GM19025 (cell line): Measurements from ENCODE around the gene VPS33B.
"Not testable (repeated sequence)": the region's sequence is repeated elsewhere in the genome, so short reads cannot be mapped to it uniquely, and the experiment has no call there.

Experiments used
- ATAC-seq: cut with Tn5 transposase; IDR thresholded peaks from one replicate; pipeline ENCODE4 v1.9.1; 2021; ENCODE audit warnings: mild to moderate bottlenecking, low read depth, moderate library complexity; ENCODE audit not compliant: unreplicated experiment

The VPS33B gene

DNA sequence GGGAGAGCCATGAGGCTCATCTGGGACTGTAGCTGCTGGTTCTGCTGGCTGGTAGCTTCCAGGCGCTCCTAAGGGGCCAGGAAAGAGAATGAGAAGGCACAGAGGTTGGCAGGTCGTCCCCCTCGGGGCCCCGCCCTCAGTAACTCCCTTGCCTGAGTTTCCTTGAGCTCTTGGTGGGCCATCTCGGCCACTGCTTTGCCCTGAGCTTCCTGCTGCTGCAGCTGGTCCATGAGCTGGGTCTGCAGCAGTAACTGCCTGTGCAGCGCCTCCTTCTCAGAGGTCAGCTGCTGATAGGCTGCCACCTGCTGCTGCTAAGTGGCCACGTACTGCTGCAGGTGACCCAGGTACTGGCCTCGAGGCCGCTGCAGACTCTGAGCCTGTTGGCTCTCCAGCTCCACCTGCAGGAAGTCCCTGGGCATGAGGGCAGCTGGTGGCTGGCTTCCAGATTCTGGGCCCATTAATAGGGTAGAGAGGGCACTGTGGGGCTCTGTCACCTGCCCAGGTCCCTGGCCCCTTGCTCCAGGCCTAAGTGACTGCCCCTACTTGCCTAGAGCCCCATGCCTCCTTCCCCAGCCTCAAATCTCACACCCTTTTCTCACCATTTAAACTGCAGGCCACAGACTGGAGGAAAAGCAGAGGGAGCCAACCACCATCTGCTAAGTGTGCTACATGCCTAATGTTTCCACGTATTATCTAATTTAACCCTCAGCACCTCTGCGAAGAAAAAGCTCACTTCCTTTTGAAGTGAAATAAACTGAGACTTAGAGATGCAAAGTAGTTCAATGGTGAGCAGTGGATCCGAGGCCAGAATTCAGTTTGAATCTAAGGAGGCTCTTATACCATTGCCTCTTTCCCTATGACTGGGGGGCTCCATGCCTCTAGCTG is 10.8 kb upstream of the VPS33B start:
- no peak for ATAC-seq

DNA sequence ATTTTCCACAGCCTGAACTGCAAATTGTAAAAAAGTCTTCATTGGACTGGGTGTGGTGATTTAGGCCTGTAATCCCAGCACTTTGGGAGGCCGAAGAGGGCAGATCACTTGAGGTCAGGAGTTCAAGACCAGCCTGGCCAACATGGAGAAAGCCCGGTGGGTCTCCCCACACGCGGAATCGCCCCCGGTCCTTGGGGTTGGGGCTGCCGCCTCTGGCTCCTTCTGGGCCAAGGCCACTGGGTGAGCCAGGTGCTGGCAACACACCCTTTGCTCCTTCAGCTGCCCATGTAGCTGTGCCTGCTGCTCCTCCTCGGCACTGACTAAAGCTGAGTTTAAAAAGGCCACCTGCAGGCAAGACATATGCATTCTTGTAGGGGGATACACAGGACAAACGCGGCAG is 9.4 kb upstream of the VPS33B start:
- no peak for ATAC-seq

DNA sequence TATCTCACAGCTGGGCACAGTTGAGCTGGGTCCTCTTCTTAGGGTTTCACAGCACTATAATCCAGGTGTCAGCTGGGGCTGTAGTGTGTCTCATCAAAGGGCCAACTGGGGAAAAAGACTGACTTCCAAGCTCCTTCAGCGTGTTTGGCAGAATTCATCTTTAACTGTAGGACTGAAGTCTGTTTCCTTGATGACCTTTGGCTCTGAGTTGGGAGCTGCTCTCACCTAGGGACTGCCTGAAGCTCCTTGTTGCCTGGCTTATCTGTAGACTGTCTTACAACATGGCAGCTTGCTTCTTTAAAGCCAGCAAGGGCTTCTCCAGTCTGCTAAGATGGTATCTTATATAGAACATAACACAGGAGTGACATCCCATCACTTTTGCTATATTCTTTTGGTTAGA is 5.3 kb upstream of the VPS33B start:
- ATAC-seq, result no peak

DNA sequence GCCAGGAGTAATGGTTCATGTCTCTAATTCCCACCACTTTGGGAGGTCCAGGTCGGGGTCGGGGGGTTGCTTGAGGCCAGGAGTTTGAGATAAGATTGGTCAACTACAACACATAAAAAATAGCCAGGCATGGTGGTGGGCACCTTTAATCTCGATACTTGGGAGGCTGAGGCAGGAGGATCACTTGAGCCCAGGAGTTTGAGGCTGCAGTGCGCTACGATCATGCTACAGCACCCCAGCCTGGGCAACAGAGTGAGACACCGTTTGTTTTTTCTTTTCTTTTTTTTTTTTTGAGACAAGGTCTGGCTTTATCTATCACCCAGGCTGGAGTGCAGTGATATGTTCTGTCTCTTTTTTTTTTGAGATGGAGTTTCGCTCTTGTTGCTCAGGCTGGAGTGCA is 1.3 kb upstream of the VPS33B start:
- no peak for ATAC-seq

DNA sequence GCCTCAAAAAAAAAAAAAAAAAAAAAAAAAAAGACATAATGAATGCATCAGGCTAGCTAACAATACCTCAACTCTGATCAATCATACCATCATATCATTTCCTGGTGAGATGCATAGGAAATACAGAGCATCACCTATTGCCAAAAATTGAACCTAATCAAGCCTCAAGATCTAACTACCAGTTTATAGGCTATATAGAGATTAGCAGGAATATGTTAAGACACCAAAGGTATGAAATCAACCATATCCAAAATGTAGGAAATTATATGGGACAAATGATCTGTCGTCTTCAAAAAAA is 387 bp upstream of the VPS33B start:
- no peak for ATAC-seq

DNA sequence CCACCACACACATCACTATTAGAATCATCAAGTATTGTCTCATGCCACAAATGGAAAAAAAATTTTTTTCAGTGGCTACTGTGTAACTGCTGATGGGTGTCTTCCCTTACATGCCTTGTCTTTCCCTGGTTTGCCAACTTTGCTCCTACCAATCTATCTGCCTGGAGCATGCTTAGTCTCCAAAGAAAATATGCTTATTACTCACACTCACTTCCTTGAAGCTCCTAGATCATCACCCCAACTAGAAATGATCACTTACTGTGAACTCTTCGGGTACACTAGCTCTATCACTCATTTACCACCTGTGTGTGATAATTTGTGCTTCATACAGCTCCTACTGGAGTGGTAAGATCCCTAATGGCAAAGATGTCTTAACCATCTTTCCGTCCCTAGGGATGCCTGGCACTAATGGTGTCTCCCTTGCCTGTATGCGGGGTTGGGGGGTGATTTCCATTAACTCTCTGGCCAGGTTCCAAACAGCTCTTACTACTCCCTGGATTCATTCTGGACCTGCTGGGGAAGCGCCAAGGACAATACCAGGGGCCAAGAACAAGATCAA is 799 bp downstream of the VPS33B start:
- ATAC-seq, result no peak

DNA sequence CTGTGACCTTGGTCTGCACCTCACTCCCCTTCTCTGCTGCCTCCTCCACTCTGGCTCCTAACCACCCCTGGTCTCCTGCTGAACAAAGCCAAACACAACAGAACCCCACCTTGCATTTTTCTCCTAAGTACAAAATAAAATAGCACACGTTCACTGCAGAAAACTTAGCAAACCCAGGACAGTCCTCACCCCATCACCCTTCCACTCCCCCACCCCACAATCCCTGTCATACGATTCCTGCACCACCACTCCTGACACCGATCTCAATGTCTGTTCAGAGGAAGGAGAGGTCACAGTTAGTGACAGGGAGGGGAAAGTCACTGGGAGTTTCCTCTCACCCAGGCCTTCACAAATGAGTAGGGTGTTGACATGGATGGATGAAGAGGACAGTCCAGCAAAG is 4.2 kb downstream of the VPS33B start:
- no peak for ATAC-seq

DNA sequence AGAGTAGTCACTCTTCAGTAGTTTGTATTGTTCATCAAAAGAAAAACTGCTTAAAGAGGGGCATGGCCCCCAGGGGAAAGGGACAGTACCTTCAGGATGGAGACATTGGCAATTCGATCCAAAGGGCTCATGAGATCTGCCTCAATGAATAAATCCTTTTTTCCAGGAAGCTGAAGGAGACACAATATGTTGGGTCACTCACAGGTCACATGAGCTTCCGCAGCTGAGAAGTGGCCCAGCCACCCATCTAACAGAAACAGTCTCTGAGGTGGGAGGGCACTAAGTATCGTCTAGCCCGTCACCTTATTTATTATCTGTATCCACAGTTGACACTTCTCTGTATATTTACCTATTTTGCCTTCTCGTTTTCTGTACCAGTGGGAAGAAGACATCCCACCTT is 4.7 kb downstream of the VPS33B start:
- no peak for ATAC-seq

DNA sequence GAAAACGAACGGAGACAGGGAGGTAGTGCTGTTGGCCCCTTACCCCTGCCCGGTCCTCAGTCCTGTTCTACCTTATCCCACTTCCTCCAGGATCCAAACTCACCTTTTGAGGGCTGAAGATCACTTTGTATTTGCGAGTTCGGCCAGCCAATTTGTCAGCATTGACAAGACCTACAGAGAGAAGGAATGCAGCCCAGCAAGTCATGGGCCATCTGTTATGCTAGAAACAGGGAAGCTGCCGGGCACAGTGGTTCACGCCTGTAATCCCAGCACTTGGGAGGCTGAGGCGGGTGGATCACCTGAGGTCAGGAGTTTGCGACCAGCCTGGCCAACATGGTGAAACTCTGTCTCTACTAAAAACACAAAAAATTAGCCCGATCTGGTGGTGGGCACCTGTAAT is 8.7 kb downstream of the VPS33B start:
- ATAC-seq, result not testable (repeated sequence)

DNA sequence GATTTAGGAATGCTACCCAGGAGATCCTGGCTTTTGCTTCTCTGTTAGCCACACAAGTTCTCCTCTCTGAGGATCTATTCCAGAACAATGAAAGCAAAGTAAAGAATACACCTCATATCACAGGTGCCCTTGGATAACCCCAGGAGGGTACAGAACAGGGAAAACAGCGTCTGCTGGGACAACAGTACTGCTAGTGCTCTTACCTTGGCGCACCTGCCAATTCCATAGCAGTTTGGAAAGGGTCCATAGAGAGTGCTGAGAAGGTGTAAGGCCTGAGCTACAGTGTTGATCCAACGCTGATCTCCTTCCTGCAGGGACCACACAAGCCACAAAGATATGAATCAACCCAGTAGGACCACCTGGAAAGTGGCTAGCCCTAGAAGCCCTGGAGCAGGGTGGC is 15.1 kb downstream of the VPS33B start:
- ATAC-seq, result no peak

DNA sequence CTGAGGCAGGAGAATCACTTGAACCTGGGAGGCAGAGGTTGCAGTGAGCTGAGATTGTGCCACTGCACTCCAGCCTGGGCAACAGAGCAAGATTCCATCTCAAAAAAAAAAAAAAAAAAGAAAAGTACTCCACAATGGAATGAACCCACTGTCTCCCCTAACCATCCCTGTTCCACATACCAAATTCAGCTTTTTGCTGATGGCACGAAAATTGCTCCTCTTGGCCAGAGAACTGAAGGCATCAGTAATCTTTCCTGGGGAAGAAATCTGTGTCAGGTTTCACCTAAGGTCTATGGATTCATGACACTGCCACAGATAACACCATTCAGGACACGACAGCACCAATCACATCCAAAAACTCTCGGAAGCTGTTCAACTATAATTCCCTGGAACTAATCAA is 21.2 kb downstream of the VPS33B start:
- ATAC-seq, result no peak

DNA sequence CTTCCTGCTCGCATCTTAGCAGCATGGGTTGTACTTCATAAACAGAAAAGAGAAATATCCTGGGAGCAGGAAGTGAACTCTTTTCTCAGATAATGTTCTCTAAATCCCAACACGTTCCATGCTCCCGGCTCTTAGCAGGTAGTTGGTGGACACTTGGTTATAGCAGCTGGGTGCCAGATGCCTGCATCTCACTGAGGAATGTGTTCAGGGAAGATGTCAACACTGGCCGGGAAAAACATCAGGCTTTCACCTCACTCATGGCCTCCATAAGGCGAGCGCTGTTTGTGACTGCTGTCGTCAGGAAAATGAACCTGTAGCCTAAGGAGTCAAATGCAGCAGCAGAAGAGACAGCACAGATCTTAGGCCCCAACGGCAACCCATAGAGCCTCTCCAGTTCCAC is 23.7 kb downstream of the VPS33B start:
- ATAC-seq, result no peak

DNA sequence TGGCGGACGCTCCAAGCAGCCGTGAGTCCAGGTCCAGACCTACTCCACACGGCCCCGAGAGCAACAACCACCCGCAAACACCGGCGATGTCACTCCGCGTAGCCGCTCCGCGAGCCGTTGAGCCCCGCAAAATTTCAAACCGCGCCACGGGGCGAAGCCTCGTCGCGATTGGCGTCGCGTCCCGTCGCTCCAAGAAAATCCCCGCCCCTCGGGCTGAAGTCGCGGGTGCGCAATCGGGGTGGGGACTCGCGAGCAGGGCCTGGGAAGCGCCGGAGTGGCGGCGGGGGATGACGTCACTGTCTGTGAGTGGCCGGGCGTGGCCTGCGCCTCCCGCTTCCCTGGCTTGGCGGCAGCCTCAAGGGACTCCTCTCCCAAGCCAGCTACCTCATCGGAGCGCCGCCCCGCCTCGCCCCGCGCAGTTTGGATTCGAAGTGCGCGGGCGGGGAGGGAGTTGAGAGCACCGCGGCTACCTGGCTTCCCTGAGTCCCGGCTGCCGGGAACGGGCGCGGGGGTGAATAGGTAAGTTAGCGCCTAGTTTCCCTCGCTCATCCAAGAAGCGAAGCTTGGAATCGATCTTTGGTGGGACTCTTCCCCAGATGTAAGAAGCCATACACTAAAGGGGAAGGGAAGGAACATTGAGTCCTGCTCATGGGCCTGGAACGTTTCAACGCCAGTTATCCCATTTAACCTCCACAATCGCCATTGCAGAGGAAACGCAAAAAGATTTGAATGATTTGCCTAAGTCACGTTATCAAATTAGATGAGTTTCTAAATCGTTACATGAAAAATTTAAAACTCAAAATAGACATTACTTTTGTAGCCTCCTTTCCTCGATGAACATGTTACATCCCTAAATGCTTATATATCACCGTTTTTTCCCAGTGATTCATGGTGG is 27.7 kb downstream of the VPS33B start, which contains the start of gene PRC1:
PRC1 (minus strand) TSS at position 119 of the 895 bp plus-strand sequence; CDS start at position 1, 118 bp downstream.
- ATAC-seq, result peak; percentile 94

DNA sequence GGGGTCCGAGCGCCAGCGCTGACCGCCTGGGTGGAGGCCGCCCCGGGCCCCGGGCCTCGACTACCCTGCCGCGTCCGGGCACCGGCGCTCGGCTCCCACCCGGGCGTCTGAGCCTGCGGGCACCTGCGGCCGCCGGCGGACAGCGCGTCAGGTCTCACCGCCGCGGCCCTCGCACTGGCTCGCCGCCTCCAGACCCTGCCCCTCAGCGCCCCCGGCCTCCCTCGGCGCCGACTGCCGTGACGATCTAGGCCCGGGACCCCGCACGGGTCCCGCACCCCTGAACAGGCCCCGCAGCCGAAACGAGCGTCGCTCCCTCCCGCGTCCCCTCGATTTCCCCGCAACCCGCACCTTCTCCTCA is 28.4 kb downstream of the VPS33B start:
- peak; percentile 7 for ATAC-seq

DNA sequence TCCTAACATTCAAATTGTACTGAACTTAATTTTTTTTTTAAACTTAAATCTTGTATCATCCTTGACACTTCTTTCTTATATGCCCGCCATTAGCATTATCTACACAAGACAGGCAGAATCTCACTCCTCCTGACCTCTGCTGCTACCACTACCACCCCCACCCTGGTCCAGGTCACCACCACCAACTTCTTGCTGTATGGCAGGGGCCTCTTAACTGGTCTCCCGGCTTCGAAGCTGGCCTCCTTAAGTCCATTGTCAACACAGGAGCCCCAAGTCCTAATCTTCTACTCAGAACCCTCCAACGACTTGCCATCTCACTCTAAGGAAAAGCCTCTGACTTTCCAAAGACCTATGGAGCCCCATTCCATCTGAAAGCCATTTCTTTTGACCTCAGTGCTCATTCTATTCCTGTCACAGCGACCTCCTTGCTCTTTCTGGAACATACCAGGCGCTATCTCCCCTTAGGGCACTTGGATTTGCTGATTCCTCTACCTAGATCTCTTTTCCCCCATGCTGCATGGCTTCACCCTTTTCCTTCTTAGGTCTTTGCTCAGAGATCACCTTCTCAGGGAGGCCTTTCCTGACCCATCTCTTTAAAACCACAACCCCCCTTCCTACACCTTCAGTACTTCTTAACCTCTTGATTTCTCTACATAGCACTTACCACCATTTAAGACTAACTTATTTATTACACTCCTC is 30.7 kb downstream of the VPS33B start:
- no peak for ATAC-seq

DNA sequence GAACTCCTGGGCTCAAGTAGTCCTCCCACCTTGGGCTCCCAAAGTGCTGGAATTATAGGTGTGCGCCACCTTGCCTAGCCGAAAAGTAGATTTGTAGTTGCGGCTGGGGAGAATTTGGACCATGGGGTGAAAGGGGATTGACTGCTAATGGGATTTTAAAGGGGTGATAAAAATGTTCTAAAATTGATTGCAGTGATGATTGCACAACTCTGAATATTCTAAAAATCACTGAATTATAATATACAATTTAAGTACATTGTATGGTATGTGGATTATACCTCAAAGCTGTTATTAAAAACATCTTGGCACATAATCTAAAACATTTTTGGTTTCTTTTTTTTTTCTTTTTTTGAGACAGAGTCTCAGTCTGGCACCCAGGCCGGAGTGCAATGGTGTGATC is 31.9 kb downstream of the VPS33B start:
- no peak for ATAC-seq

DNA sequence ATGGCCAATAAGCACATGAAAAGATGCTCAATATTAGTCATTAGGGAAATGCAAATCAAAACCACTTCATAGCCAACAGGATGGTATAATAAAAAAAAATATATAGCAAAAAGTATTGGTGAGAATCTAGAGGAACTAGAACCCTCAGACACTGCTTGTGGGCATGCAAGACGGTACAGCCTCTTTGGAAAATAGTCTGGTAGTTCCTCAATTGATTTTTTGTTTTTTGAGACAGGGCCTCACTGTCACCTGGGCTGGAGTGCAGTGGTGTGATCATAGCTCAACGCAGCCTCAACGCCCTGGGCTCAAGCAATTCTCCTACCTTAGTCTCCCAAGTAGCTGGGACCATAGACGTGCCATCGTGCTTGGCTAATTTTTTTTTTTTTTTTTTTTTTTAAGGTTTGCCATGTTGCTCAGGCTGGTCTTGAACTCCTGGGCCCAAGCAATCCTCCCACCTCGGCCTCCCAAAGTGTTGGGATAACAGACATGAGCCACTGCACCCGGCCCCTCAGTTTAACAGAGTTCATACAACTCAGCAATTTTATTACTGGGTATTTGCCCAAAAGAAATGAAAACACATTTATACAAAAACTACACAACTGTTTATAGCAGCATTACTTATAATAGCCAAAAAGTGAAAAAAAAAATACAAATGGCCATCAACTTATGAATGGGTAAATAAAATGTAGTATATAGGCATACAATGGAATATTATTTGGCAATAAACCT is 33.2 kb downstream of the VPS33B start:
- ATAC-seq, result no peak

DNA sequence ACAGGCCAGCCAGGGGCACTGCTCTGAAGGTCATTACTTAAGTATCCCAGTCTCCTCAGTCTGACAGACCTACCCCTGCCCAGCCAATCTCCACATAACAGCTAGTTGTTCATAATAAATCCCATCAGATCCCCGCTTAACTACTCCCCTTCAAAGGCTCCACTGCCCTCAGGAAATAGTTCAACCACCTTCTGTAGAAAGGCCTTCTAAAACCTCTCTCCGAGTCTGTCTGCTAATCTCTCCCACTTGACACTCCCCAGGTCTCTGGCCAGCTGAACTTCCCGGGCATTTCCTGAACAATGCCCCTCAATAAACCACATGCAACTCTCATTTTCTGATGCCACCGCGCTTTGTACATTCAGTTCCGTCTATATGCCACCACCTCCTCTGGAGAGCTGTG is 34.1 kb downstream of the VPS33B start:
- ATAC-seq, result no peak

DNA sequence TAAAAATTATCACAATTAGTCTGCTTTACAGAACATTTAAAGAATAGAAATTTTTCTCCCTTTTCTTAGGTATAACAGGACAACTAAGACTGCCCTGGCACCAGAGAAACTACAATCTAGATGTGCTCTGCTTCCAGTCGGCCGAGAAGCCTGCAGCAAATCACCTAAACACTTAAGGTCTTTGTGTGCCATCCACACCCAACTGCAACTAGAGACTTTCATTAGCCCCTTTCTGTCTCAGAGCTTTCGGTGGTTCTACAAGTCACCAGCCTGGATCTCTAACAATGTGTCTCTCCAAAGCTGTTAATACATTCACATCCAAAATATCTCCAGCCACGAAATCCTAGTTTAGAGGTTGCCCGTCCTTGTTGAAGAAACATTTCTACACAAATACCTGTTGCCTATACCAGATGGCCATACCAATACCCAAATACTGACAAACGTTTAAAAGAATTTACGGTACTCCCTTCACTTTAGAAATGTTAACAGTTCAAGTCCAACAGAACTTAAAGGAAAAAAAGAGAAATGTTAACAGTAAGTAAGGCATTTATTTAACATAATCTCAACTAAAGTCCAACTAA is 34.7 kb downstream of the VPS33B start:
- no peak for ATAC-seq
